Measurements from ENCODE around the gene PMM2.

Gene PMM2

DNA sequence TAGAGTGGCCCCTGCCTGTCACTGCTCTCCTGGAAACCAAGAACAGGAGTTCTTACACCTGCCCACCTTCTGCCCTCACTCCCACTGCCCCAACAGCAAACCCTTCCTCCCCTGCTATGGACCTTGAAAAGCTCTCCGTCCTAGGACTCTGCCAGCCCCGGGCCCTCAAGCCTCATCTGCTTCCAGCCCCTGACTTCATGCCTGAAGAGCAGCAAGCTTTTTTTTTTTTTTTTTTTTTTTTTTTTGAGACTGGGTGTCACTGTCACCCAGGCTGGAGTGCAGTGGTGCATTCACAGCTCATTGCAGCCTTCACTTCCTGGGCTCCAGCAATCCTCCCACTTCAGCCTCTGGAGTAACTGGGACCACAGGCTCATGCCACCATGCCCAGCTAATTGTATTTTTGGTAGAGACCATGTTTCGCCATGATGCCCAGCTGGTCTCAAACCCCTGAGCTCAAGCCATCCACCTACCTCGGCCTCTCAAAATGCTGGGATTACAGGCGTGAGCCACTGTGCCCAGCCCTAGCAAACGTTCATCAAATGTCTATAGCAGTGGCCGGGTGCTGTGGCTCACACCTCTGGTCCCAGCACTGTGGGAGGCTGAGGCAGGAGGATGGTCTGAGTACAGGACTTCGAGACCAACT lies 54.2 kb downstream of the PMM2 start:
- no peak for DNase-seq (ENCODE audit: low spot score)

DNA sequence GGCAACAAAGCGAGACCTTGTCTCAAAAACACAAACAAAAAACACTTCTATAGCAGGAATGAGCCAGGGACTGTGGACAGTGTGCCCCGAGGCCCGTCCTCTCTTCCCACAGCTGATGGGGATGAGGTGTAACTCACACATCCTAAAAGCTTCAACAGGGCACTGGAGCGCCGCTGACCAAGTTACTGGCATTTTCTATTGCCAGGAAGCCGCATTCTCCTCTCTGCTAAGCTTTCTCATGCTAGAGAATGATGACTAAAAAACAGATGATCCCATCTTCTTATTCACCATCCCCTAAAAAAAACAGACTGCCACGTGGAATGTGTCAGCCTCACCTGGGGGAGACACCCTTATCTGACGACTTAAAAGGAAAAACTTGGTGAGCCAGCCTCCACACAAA lies 54.9 kb downstream of the PMM2 start:
- DNase-seq (ENCODE audit: low spot score) = no peak

DNA sequence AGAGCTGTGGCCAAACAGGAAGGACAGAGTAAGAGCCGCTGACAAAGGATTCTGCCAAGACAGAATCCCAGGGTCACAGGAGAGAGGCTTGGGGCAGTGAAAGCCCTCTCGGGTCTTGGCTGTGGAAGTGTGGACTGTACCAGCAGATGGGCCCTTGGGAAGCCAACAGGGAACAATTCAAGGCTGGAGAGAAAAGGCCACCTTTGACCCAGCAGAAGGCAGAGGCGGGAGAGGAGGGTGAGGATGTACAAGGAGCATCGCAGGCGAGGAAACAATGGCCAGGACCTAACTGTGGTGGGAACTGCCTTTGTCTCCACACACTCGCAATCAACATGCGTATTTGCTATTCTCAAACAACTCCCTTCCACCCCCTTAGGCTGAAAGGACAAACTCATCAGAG lies 55.5 kb downstream of the PMM2 start:
- DNase-seq (ENCODE audit: low spot score) = no peak

DNA sequence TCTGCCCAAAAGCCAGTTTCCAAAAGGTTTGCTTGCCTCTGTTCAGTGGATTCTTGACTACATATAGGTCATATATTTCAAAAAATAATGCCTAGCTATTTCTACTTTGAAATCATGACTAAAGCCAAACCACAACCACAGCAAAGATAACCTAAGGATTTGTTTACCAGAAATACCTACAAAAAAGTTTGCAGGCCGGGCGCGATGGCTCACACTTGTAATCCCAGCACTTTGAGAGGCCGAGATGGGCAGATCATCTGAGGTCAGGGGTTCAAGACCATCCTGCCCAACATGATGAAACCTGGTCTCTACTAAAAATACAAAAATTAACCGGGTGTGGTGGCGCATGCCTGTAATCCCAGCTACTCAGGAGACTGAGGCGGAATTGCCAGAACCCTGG lies 56.0 kb downstream of the PMM2 start:
- DNase-seq (ENCODE audit: low spot score) = no peak

DNA sequence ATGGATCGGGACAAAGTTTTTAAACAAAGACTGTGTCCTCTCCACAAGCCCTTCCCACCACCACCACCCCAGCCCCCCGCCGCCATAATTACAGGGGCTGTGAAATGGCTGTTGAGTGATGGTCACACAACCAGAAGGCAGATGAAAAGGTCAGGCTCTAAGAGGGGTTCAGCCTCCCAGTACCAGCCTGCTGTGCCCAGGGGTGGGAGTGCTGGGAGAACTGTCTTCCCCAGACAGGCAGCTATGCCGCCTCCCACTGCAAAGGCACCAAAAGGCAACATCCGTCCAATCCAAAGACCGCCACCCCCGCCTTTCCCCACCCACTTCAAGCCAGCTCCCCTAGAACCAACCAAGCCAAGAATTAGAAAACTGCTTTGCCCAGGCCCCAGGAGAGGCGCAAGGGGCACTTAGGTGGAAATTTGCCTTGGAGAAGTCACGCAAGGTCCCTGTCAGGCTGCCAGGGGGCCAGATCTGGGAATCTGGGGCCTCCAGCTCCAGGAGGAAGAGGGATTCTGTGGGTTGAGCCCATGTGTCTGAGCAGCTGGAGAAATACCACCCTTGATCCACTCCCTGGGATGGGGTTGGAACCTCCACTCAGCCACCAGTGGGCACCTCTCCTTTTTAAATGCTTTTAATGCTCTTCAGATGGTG lies 56.8 kb downstream of the PMM2 start:
- no peak for DNase-seq (ENCODE audit: low spot score)

DNA sequence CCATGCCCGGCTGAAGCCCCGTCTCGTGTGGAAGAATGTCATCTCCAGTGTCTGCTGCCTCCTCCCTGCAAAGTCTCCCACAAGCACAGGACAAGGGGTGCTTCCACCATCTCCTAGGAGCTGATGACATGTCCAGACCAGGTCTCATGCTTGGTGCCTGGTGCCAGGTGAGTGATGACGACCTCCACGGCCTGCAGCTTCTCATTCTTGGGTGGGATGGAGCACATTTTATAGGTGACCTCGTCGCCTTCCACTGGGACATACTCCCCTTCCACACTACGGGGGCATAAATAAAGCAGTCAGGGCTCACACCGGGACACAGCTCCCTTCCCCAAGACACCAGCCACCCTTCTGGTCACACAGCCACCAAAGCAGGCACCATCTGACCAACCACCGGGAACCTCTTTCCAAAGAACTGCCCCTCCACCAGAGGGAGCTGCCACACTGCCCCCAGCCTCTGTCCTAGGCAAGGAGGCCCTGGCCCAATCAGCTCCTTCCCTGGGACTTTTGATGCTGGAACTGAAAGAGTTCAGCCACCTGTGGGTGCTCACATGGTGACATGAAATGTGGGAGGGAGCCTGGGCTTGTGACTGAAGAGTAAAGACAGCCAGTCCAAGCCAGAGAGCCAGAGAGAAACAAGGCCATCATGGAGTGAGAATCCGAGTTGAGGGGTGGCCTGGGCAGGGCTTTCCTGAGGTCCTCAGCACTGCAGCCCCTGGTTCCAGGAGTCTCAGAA lies 57.6 kb downstream of the PMM2 start:
- no peak for DNase-seq (ENCODE audit: low spot score)

DNA sequence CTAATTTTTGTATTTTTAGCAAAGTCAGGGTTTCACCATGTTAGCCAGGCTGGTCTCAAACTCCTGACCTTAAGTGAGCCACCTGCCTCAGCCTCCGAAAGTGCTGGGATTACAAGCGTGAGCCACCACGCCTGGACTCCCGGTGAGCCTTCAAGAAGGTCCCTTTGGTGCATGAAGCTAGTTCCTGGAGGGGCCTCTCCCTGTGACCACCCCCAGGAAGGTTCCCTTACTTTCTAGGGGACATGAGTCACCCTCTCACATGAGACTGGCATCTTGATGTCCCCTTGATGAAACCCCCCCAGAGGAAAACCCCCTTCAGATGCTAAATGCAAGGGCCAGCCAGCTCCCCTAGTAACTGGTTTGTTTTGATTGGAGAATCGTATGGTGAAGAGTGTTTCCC lies 58.3 kb downstream of the PMM2 start:
- no peak for DNase-seq (ENCODE audit: low spot score)

DNA sequence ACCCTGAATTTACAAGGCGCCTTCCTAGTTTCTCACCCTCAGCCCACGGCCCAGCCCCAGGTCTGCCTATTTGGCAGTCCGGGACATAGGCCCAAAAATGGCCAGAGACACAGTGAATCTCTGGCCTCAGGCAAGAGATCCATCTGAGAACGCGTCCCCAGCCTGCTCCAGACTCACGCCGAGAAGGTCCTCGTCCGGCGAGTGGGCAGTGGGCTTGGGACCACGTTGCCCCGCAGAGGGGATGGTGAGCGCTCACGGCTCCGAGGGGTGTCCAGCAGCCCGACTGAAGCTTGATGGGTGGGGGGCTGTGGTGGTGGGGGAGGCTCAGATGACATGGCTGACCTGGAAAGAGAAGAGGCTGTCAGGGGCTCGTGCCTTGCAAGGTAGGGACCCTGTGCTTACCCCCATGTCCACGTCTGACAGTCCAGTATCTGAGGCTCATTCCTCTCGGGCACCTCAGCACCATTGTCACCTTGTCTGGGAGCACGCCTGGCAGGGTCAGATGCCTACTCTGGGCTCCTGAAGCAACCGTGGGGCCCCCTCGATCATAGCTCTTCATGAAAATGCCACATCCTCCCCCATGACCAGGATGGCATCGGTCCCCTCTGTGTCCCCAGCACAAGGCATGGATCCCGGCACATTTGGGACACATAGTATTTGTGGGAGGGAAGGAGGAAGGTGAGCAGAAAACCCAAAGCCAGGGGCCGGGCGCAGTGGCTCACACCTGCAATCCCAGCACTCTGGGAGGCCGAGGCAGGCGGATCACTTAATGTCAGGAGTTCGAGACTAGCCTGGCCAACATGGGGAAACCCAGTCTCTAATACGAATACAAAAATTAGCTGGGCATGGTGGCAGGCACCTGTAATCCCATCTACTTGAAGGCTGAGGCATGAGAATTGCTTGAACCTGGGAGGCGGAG lies 61.6 kb downstream of the PMM2 start:
- DNase-seq (ENCODE audit: low spot score) = no peak

DNA sequence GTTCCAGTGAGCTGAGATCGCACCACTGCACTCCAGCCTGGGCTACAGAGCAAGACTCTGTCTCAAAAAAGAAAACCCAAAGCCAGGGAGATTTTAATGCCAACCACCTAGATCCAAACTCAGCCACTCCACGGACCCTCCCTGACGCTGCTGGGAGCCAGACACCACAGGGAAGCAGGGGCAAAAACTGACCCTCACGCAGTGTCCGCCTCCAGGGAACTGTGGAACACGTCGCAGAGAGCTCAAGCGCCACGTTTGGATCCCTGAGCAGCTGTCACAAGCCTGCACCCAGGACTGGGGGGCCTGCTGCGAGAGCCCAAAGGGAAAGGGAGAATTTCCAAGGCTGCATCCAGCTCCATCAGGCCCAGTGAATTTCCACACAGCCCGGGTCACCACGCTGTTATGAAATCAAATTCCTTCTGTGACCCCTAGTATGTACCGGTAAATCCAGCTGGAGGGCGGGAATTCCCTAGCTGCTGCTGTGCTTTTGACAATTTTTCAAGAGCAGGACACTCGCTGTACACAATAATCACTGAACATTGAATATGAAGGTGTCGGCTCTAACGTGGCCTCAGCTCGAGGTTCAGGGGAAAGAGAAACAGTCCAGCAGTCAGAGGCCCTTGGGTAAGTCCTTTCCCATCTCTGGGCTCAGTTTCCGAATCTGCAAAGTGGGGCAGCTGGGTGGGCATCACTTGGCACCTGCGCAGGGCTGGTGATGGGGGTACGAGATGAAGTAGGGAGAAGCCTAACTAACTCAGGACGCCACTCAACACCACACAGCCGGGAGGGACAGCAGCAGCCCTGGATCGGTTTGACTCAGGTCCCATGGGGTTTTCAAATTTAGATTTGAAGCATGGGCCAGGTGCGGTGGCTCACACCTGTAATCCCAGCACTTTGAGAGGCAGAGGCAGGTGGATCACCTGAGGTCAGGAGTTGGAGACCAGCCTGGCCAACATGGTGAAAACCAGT lies 62.6 kb downstream of the PMM2 start:
- DNase-seq (ENCODE audit: low spot score) = peak; percentile 54

DNA sequence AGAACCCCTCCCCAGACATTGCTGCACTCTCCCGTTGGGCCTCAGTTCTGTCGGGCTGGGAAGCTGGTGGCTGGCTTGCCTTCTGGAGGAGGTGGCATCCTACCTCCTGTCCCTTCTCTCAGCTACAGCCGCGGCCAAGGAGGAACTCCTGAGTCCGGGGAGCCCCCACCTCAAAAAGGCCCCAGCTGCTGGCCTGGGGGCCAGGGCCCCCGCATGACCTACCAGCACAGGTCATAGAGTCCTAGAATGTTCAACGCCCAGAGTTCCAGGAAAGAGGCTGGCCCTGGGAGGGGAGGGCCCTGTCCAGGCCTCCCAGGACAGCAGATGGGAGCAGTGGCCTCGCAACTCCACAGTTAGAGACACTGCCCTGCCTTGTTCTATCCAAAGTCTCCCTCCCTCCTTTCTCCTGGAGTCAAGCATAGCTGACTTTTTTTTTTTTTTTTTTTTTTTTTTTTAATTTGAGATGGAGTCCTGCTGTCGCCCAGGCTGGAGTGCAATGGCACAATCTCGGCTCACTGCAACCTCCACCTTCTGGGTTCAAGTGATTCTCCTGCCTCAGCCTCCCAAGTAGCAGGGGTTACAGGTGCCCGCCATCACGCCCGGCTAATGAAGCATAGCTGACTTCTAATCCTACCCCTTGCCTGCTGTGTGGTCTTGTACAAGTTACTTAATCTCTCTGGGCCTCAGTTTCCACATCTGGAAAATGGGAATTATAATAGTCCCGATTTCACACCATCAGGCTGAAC lies 64.1 kb downstream of the PMM2 start:
- DNase-seq (ENCODE audit: low spot score) = no peak

DNA sequence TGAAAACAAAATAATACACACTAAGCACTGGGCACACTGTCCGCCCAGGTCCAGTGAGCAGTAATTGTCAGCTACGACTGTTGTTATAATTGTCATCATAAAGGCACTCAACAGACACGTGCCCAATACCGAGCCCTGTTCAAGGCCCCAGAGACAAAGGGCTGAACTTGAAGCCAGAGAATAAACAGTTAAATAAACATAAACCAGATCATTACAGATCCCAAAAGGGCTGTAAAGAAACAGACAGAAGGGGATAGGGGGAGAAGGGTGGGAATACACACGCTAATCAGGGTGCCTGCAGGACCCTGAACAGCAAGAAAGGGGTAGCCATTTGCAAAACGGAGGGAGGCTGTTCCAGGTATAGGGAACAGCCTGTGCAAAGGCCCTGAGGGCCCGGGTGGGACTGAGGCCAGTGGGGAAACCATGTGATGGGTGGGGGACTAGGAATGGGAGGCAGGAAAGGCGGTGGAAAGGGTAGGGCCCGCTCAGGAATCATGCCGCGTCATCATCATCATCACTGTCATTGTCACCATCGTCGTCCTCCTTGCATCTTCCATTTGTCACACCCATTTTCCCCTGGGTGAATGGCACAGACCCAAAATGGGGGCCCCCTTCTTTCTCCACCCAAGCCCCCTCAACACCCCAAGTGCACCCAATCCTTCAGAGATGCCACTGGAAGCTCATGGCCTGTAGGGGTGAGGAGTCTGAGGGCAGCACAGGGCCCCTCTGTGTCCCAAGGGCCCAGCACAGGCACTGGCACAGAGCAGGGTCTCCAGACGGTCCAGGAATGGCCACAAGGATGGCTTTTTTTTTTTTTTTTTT lies 64.9 kb downstream of the PMM2 start:
- DNase-seq (ENCODE audit: low spot score) = no peak

DNA sequence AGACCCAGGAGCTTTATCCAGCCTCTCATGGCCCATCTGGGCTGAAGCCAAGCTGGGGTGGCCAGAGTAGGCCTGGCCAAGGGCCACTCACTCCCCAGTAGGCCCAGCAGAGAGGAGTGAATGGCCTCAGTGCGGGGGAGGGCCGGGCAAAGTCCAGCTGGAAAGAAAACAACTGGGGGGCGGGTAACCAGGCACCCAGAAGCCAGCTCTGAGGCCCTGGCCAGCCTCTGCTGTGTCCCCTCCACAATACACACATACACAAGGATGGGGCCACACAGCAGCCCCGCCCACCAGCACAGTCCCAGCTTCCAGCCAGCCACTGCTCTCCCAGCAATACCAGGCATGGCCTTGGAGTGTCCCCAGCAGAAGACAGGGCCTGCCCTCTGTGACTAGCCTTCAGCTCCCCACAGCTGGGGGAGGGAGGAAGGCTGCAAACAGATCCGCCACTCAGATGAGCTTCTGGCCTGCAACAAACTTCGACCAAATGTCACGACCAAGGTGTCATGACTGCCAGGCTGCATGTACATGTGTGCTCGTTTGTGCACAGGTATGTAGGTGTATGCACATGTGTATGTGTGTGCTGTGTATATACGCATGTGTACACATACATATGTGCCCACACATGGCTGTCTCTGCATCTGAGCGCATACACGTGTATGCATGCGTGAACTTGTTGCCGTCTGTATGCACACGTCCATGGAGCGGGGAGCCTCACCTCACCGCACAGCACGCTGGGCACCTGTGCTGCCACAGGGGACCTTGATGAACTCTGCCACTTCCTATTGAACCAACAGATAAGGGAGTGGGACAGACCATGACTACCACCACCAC lies 66.2 kb downstream of the PMM2 start:
- DNase-seq (ENCODE audit: low spot score) = peak; percentile 25

DNA sequence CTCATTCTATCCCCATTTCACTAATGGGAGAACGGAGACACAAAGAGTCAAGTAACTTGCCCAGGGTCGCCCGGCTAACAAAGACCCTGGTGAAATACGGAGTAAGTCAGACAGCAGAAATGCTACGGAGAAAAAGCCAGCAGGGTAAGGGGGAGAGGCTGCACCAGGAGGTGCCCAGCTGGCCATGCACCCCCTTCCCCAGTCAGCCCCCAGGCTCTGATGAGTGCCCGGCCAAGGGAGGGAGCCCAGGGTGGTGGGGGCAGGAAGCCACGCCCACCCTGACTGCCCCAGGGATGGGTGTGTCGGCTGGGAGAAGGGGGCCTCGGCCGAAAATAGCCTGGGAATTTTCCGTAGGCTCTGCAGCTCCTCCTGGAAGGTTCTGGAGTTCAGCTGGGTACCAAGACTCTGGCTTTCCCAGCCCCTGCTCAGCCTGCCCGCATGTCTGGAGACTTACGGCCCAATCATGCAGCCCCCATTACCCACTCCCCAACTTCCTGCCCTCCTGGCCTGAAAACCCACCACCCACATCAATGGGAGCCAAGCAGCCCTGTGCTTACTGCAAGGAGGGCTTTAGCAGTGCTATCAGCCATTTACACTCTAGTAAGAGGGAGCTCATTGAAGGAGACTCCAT lies 67.0 kb downstream of the PMM2 start:
- DNase-seq (ENCODE audit: low spot score) = peak; percentile 29

DNA sequence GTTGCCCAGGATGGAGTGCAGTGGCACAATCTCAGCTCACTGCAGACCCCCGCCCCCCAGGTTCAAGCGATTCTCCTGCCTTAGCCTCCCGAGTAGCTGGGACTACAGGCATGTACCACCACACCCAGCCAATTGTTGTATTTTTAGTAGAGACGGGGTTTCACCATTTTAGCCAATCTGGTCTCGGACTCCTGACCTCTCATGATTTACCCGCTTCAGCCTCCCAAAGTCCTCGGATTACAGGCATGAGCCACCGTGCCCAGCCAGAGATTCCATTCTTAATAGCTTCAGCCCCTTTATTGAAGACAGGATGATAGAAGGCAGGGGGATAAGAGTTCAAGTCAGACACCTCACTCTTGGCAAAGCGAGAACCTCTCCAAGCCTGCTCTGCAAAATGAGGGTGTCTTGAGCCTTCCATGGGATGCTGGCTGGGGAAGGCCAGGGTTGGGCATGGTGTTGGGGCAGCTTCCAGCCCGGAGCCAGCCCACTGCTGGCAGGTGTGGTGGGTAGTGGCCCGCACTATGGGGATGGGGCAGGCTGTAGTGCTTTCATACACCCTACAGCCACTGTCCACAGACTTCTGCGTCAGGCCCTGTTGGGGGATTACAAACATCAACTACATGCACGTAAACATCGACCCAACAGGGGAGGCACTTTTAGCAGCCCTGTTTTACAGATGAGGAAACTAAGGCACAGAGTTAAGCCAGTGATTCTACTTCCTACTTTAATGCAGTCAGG lies 67.7 kb downstream of the PMM2 start:
- no peak for DNase-seq (ENCODE audit: low spot score)

DNA sequence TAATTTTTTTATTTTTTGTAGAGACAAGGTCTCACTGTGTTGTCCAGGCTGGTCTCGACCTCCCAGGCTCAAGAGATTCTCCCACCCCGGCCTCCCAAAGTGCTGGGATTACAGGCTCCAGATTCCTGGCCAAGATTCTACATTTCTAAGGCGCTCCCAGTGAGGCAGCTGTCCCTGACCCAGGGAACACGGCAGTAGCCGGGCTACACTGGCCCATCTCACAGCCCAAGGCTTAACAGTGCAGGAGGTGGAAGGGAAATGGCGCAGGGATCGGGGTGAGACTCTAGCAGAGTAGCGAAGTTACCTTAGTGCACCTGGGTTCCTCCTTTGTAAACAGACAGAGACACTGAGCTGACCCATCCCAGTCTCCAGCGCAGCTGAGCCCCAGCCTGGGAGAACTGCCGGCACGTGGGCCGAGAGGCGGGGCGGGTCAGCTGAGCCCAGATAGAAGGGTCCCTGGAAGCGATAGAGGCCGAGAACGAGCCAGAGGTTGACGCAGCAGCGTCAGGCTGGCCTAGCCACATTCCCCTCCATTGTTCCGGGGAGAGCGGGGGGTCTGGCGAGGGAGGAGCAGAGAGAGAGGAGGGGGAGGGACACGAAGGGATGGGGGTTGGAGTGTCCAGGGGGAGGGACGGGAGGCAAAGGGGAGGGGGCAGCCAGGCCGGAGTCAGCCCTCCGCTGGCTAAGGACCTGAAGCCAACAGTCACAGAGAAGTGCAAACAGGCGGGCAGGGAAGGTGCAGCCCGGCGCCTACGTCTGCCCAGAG lies 68.7 kb downstream of the PMM2 start:
- peak; percentile 57 for DNase-seq (ENCODE audit: low spot score)

DNA sequence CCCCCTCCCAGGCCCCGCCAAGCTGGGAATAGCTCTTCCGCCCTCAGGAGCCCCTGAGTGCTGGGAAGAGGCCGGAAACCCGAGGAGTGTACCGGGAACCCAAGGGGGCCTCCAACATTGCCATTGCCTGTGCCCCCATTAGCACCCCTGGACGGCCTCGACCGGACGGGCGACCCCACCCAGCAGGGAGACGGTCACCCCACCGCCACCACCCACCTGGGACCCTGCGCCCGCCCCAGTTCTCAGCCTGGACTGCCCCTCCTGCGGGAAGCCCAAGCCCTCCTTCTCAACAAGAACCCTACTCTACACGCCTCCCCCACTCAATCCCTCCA lies 69.2 kb downstream of the PMM2 start:
- DNase-seq (ENCODE audit: low spot score) = no peak
